Measurements from ENCODE around the gene FTCD.

DNA sequence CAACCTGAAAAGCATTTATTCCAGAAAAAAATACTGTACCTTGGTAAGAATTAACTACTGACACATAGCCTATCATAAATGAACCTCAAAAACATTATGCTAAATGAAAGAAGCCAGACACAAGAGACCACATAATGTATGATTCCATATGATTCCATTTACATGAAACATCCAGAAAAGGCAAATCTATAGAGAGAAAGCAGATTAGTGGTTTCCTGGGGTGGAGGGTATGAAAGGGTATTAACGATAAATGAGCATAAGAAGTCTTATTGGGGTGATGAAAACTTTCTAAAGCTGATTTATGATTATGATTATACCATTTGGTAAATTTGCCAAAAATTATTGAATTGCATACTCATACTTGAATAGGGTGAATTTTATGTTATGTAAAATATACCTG is 67.7 kb downstream of the FTCD start:
- TF ChIP-seq, protein P1, sequence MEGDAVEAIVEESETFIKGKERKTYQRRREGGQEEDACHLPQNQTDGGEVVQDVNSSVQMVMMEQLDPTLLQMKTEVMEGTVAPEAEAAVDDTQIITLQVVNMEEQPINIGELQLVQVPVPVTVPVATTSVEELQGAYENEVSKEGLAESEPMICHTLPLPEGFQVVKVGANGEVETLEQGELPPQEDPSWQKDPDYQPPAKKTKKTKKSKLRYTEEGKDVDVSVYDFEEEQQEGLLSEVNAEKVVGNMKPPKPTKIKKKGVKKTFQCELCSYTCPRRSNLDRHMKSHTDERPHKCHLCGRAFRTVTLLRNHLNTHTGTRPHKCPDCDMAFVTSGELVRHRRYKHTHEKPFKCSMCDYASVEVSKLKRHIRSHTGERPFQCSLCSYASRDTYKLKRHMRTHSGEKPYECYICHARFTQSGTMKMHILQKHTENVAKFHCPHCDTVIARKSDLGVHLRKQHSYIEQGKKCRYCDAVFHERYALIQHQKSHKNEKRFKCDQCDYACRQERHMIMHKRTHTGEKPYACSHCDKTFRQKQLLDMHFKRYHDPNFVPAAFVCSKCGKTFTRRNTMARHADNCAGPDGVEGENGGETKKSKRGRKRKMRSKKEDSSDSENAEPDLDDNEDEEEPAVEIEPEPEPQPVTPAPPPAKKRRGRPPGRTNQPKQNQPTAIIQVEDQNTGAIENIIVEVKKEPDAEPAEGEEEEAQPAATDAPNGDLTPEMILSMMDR (IDR thresholded peaks at IDR 0.05): no peak
- TF ChIP-seq POLR2AphosphoS5 (IDR thresholded peaks at IDR 0.05): no peak
